H9 (cell line): ENCODE data around the gene DUSP7. TPM values are rescaled to one million over a fixed set of nuclear protein-coding genes. Genes with fewer than 3 reads are reported as not detected.

Source experiments
- DNase-seq: peaks from one replicate; pipeline ENCODE4 v3.0.0-alpha.2; 2017
- H2AFZ ChIP-seq: one replicate; pipeline ENCODE4 v1.6.1; 2013; ENCODE audit warnings: mild to moderate bottlenecking, low read length, control low read depth, moderate library complexity
- H2AK5ac ChIP-seq: 2 replicates; pipeline ENCODE4 v1.6.1; 2013; ENCODE audit warnings: low read length, control low read depth, mixed read lengths; ENCODE audit not compliant: insufficient read length
- H2BK120ac ChIP-seq: one replicate; pipeline ENCODE4 v1.6.1; 2013; ENCODE audit warnings: low read depth, mild to moderate bottlenecking, low read length, control low read depth, inconsistent platforms; ENCODE audit not compliant: poor library complexity, severe bottlenecking
- H2BK12ac ChIP-seq: 2 replicates; pipeline ENCODE4 v1.6.1; 2013; ENCODE audit warnings: low read length, control low read depth, mixed read lengths, low read depth; ENCODE audit not compliant: insufficient read length
- H2BK15ac ChIP-seq: 2 replicates; pipeline ENCODE4 v1.6.1; 2013; ENCODE audit warnings: low read depth, low read length, control low read depth
- H2BK20ac ChIP-seq: one replicate; pipeline ENCODE4 v1.6.1; 2013; ENCODE audit warnings: low read depth, mild to moderate bottlenecking, low read length, control low read depth, inconsistent platforms; ENCODE audit not compliant: poor library complexity, severe bottlenecking
- H2BK5ac ChIP-seq: 2 replicates; pipeline ENCODE4 v1.6.1; 2013; ENCODE audit warnings: low read length, control low read depth, mixed read lengths; ENCODE audit not compliant: insufficient read length
- H3K14ac ChIP-seq: 2 replicates; pipeline ENCODE4 v1.6.1; 2013; ENCODE audit warnings: low read length, control low read depth; ENCODE audit not compliant: insufficient read depth
- H3K18ac ChIP-seq: 2 replicates; pipeline ENCODE4 v1.6.1; 2013; ENCODE audit warnings: low read depth, mild to moderate bottlenecking, mixed read lengths, low read length, control low read depth; ENCODE audit not compliant: insufficient read length
- H3K23ac ChIP-seq: 2 replicates; pipeline ENCODE4 v1.6.1; 2013; ENCODE audit warnings: low read length, control low read depth, mixed read lengths, low read depth; ENCODE audit not compliant: insufficient read length
- H3K23me2 ChIP-seq: 2 replicates; pipeline ENCODE4 v1.6.1; 2013; ENCODE audit warnings: low read depth, mild to moderate bottlenecking, mixed read lengths, low read length, control low read depth; ENCODE audit not compliant: insufficient read length, poor library complexity, severe bottlenecking
- H3K27ac ChIP-seq: 2 replicates; pipeline ENCODE4 v1.5.1; 2013; ENCODE audit warnings: low read length, control low read depth, mixed read lengths, low read depth; ENCODE audit not compliant: insufficient read length
- H3K27me3 ChIP-seq: 2 replicates; pipeline ENCODE4 v1.6.1; 2013; ENCODE audit warnings: low read length, control low read depth, inconsistent platforms; ENCODE audit not compliant: insufficient read depth
- H3K4ac ChIP-seq: 2 replicates; pipeline ENCODE4 v1.6.1; 2013; ENCODE audit warnings: low read depth, mild to moderate bottlenecking, control low read depth, inconsistent platforms, low read length, moderate library complexity
- H3K4me1 ChIP-seq: 2 replicates; pipeline ENCODE4 v1.6.1; 2013; ENCODE audit warnings: low read length, control low read depth, inconsistent platforms; ENCODE audit not compliant: insufficient read depth
- H3K4me2 ChIP-seq: 2 replicates; pipeline ENCODE4 v1.6.1; 2013; ENCODE audit warnings: low read length, control low read depth, mixed read lengths; ENCODE audit not compliant: insufficient read length, insufficient read depth
- H3K56ac ChIP-seq: 2 replicates; pipeline ENCODE4 v1.6.1; 2013; ENCODE audit warnings: low read depth, mild to moderate bottlenecking, mixed read lengths, low read length, control low read depth; ENCODE audit not compliant: insufficient read length
- H3K79me1 ChIP-seq: 2 replicates; pipeline ENCODE4 v1.6.1; 2013; ENCODE audit warnings: low read depth, mild to moderate bottlenecking, moderate library complexity, low read length, control low read depth, inconsistent platforms; ENCODE audit not compliant: insufficient read depth, poor library complexity, severe bottlenecking
- H3K79me2 ChIP-seq: 2 replicates; pipeline ENCODE4 v1.6.1; 2013; ENCODE audit warnings: low read length, control low read depth, inconsistent platforms; ENCODE audit not compliant: insufficient read depth
- H3K9ac ChIP-seq: 2 replicates; pipeline ENCODE4 v1.6.1; 2013; ENCODE audit warnings: low read length, control low read depth, mixed read lengths; ENCODE audit not compliant: insufficient read length; ENCODE audit errors: extremely low read depth
- H3K9me3 ChIP-seq: one replicate; pipeline ENCODE4 v1.6.1; 2013; ENCODE audit warnings: low read depth, low read length, inconsistent platforms; ENCODE audit not compliant: control insufficient read depth
- H3T11ph ChIP-seq: one replicate; pipeline ENCODE4 v1.6.1; 2013; ENCODE audit warnings: mild to moderate bottlenecking, low read length, control low read depth, inconsistent platforms
- H4K20me1 ChIP-seq: one replicate; pipeline ENCODE4 v1.6.1; 2013; ENCODE audit not compliant: control insufficient read depth, insufficient read length, insufficient read depth
- H4K5ac ChIP-seq: 2 replicates; pipeline ENCODE4 v1.6.1; 2013; ENCODE audit warnings: low read depth, mild to moderate bottlenecking, mixed read lengths, low read length, control low read depth; ENCODE audit not compliant: insufficient read length
- H4K8ac ChIP-seq: replicated peaks from 2 replicates; pipeline ENCODE4 v1.6.1; 2013; ENCODE audit warnings: low read length, control low read depth, mixed read lengths, low read depth; ENCODE audit not compliant: insufficient read length
- H4K91ac ChIP-seq: 2 replicates; pipeline ENCODE4 v1.6.1; 2013; ENCODE audit warnings: low read depth, mild to moderate bottlenecking, moderate library complexity, mixed read lengths, low read length, control low read depth; ENCODE audit not compliant: insufficient read length
- H3K27ac Mint-ChIP-seq, 3 experiments: 2 replicates in 2 of 3; 3 replicates in 1 of 3; pipeline ENCODE4 v1.8.0; 2020 to 2021; ENCODE audit warnings: mixed read lengths in 3 of 3, mild to moderate bottlenecking in 1 of 3, moderate library complexity in 1 of 3
- H3K27me3 Mint-ChIP-seq: 2 replicates; pipeline ENCODE4 v1.8.0; 2021; ENCODE audit warnings: low read depth, mild to moderate bottlenecking, moderate library complexity, mixed read lengths
- H3K36me3 Mint-ChIP-seq, 3 experiments: 2 replicates in 2 of 3; 3 replicates in 1 of 3; pipeline ENCODE4 v1.8.0; 2020 to 2021; ENCODE audit warnings: low read depth in 3 of 3, mixed read lengths in 3 of 3; ENCODE audit not compliant: insufficient read depth in 1 of 3
- H3K4me1 Mint-ChIP-seq, 2 experiments: 2 replicates each; pipeline ENCODE4 v1.8.0; 2020; ENCODE audit warnings: mixed read lengths in 2 of 2
- H3K4me3 Mint-ChIP-seq, 2 experiments: 2 replicates in 1 of 2; 3 replicates in 1 of 2; pipeline ENCODE4 v1.8.0; 2020 to 2021; ENCODE audit warnings: mild to moderate bottlenecking in 2 of 2, mixed read lengths in 2 of 2, moderate library complexity in 1 of 2
- H3K9me3 Mint-ChIP-seq, 2 experiments: 2 replicates in 1 of 2; 3 replicates in 1 of 2; pipeline ENCODE4 v1.8.0; 2020; ENCODE audit warnings: mild to moderate bottlenecking in 2 of 2, mixed read lengths in 2 of 2, moderate library complexity in 1 of 2
- WGBS: extraction: QIAGEN DNeasy Blood & Tissue Kit; methylation state at CpG from one replicate; pipeline ENCODE4 v1.1.7; 2013; ENCODE audit warnings: missing lambda C conversion rate, low lambda C conversion rate, mixed read lengths; ENCODE audit not compliant: insufficient read length; ENCODE audit errors: extremely low coverage; 5-methylcytosine and 5-hydroxymethylcytosine counted together
- total RNA-seq: library from RNA; stranded (reverse); gene quantifications from 2 replicates; pipeline ENCODE4 v1.2.1, GENCODE V29; 2021
- TF ChIP-seq, protein P1 (sequence below): fragments of 200-600 bp; sonication (generic); conservative IDR thresholded peaks from 3 replicates; pipeline ENCODE4 v1.8.0; 2021; ENCODE audit warnings: antibody characterized with exemption, mild to moderate bottlenecking

DUSP7 gene
- total RNA-seq, 1 experiment from 2014 or later: 24.0 TPM

DNA sequence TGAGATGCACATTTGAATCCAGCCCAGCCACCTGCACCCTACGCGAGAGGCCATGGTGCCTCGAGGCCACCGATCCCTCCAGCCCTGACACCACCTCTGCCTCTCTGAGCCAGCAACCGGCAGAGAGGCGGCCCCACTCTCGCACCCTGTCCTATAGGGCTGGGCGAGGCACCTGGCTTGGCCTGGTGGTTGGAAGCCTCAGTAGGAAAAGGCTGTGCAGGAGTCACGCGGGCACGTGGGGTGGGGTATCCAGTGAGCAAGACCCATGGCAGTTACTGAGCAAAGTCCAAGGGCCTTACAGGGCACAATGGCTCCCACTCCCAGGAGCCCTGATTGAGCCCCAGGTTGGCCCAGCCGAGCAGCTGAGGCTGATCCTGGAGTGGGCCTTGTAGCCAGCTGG is 12.4 kb upstream of the DUSP7 start:
- H3K4me1 Mint-ChIP-seq: peaks cover 2 to 5% of the 10 kb centered on the region in 2 experiments; a peak in 1 of 4 replicates
- Histone ChIP-seq H3K9ac (no peak overlapping the region), H2BK120ac (no peak overlapping the region), H3K56ac (no peak overlapping the region), H2AK5ac (no peak overlapping the region), H3K23ac (no peak overlapping the region), H3K27me3 (no peaks in the 10 kb centered on the region), H4K91ac (no peak overlapping the region), H3K23me2 (no peaks in the 10 kb centered on the region), H3K79me1 (no peaks in the 10 kb centered on the region), H4K8ac (no peak overlapping the region), H3K4me2 (no peak overlapping the region), H4K5ac (no peak overlapping the region), H2AFZ (no peak overlapping the region), H3K79me2 (no peaks in the 10 kb centered on the region), H2BK12ac (no peak overlapping the region), H3K27ac (no peak overlapping the region), H3K14ac (no peak overlapping the region), H2BK20ac (no peak overlapping the region), H3T11ph (no peak overlapping the region), H2BK5ac (no peak overlapping the region), H3K9me3 (no peaks in the 10 kb centered on the region), H3K4me1 (no peaks in the 10 kb centered on the region), H3K4ac (no peak overlapping the region), H4K20me1 (no peaks in the 10 kb centered on the region), H3K18ac (no peak overlapping the region), H2BK15ac (no peak overlapping the region)
- H3K36me3 Mint-ChIP-seq: peaks cover 0 to 3% (median 3%) of the 10 kb centered on the region in 3 experiments; a peak in 4 of 7 replicates
- H3K9me3 Mint-ChIP-seq: no peaks in the 10 kb centered on the region
- no peak overlapping the region for H3K27ac Mint-ChIP-seq
- H3K27me3 Mint-ChIP-seq: peaks cover 10% of the 10 kb centered on the region
- no peak for DNase-seq
- TF ChIP-seq, protein P1, sequence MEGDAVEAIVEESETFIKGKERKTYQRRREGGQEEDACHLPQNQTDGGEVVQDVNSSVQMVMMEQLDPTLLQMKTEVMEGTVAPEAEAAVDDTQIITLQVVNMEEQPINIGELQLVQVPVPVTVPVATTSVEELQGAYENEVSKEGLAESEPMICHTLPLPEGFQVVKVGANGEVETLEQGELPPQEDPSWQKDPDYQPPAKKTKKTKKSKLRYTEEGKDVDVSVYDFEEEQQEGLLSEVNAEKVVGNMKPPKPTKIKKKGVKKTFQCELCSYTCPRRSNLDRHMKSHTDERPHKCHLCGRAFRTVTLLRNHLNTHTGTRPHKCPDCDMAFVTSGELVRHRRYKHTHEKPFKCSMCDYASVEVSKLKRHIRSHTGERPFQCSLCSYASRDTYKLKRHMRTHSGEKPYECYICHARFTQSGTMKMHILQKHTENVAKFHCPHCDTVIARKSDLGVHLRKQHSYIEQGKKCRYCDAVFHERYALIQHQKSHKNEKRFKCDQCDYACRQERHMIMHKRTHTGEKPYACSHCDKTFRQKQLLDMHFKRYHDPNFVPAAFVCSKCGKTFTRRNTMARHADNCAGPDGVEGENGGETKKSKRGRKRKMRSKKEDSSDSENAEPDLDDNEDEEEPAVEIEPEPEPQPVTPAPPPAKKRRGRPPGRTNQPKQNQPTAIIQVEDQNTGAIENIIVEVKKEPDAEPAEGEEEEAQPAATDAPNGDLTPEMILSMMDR: no peak
- no CpG with 5 or more reads among the region's 12 CpGs for WGBS
- no peak overlapping the region for H3K4me3 Mint-ChIP-seq
